ENCODE data around the gene CREB3L2. TPM values are rescaled to one million over a fixed set of nuclear protein-coding genes. Genes with fewer than 3 reads are reported as not detected.
A peak's percentile ranks its signal among the peaks of the same experiment; 100 is the strongest.

CREB3L2 gene
- total RNA-seq, 1 experiment from 2014 or later = 49.8 TPM

DNA sequence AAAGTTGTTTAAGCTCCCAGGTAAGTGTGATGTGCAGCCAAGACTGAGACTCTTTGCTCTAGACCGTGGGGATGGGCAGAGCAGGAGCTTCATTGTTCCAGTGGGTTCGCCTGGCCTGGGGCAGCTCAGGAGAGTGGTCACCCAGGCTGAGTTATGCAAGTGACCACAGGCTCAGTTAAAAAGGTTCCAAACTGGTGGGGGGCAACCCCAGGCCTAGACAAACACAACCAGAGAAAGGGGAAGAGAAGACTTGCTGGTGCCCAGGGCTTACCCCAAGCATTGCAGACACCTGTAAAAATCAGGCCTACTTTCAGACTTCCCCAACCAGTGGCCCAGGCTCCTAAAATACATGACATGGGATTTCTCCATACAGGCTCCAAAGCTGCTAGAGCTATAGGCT lies 21.6 kb downstream of the CREB3L2 start:
- ChIA-PET RAD21 (ENCODE audit: low non-redundant PET in 1 of 2, low total read pairs in 2 of 2, uncharacterized antibody in 2 of 2, unreplicated experiment in 2 of 2) (no interaction called here), CTCF (no interaction called here), POLR2A (no interaction called here)
- no TSS peak for BruUV-seq (replicated peaks)
- H3K27me3 ChIP-seq (ENCODE audit: insufficient read depth, low read length) = no peaks in the 10 kb centered on the region
- no peak overlapping the region for H3K9ac ChIP-seq (ENCODE audit: low read length)
- H3K9me2 ChIP-seq (ENCODE audit: insufficient read depth) = no peaks in the 10 kb centered on the region
- TF ChIP-seq ZFX (IDR thresholded peaks at IDR 0.05) = no peak
- ATAC-seq = no peak
- H2AFZ ChIP-seq (ENCODE audit: low read depth, low read length, poor library complexity, severe bottlenecking) = no peak overlapping the region
- peak overlapping the region; percentile 40 for H3K27ac ChIP-seq (ENCODE audit: low read depth, low read length)
- intact Hi-C loops (cut with micrococcal nuclease) = no loop called here
- H3K4me2 ChIP-seq (ENCODE audit: low read length) = peak overlapping the region; percentile 74
- peaks cover 7% of the 10 kb centered on the region for H3K79me2 ChIP-seq (ENCODE audit: insufficient read depth, low read length)
- no peak for DNase-seq (ENCODE audit: low read depth, low spot score)
- peaks cover 40 to 56% of the 10 kb centered on the region in 2 experiments for H3K4me1 ChIP-seq (ENCODE audit: control insufficient read depth in 1 of 2, insufficient read depth in 2 of 2, low read length in 2 of 2)
- H4K20me1 ChIP-seq (ENCODE audit: insufficient read depth) = no peaks in the 10 kb centered on the region
- H3K4me3 ChIP-seq (replicated peaks in 1 of 2; ENCODE audit: low read depth in 1 of 2, low read length in 2 of 2) = no peak overlapping the region
- H3K9me3 ChIP-seq (ENCODE audit: control insufficient read depth in 1 of 2, insufficient read depth in 1 of 2, low read depth in 1 of 2, low read length in 2 of 2) = no peaks in the 10 kb centered on the region
- no peaks in the 10 kb centered on the region for H3K36me3 ChIP-seq (ENCODE audit: control insufficient read depth in 1 of 2, insufficient read depth in 2 of 2, low read length in 2 of 2)

DNA sequence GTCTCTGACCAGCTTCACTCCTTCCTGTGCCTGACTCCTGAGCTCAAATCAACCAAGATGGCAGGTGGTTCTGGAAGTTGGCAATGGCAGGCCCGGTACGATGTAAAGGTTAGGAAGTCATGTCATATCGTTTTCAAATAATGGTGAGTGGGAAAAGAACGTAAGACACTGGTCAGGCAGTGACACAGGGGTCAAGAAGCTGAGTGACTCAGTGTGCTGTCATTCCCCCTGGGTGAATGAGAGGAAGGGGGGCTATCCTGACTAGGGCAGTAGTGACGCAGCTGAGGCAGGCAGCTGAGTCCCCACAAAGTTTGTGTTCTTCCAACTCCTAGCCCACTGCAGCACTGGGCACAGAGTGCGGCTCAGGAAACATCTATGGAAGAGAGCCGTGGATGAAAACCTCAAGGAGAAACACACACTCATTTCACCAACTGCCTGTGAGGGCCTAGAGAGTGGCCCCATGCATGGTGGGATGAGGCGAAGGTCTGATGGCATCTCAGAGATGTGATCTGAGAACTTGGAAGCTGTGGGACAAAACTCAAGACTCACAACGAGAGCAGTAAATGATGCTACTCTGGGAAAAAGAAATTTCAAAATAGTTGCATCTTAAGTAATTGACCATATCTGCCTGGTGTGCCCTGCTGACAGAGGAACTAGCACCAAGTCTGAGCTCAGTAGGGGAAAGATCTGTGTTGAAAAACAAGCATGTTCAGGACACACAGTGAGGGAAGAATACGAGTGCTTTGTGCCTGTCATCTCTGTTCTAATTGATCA lies 23.2 kb downstream of the CREB3L2 start:
- Histone ChIP-seq H3K36me3 (ENCODE audit: control insufficient read depth in 1 of 2, insufficient read depth in 2 of 2, low read length in 2 of 2) (no peaks in the 10 kb centered on the region), H3K9ac (ENCODE audit: low read length) (peak overlapping the region; percentile 43), H3K27ac (ENCODE audit: low read depth, low read length) (peak overlapping the region; percentile 40), H3K9me2 (ENCODE audit: insufficient read depth) (no peaks in the 10 kb centered on the region), H3K79me2 (ENCODE audit: insufficient read depth, low read length) (peaks cover 7% of the 10 kb centered on the region; the same call in 1 of the 2 replicates), H3K4me2 (ENCODE audit: low read length) (peak overlapping the region; percentile 74), H2AFZ (ENCODE audit: low read depth, low read length, poor library complexity, severe bottlenecking) (no peak overlapping the region), H4K20me1 (ENCODE audit: insufficient read depth) (no peaks in the 10 kb centered on the region), H3K4me1 (ENCODE audit: control insufficient read depth in 1 of 2, insufficient read depth in 2 of 2, low read length in 2 of 2) (peaks cover 40 to 56% of the 10 kb centered on the region in 2 experiments), H3K9me3 (ENCODE audit: control insufficient read depth in 1 of 2, insufficient read depth in 1 of 2, low read depth in 1 of 2, low read length in 2 of 2) (no peaks in the 10 kb centered on the region), H3K27me3 (ENCODE audit: insufficient read depth, low read length) (no peaks in the 10 kb centered on the region), H3K4me3 (replicated peaks in 1 of 2; ENCODE audit: low read depth in 1 of 2, low read length in 2 of 2) (peak overlapping the region in 1 of 2 experiments; percentile 26)
- CTCF ChIA-PET = interaction anchor here (1.2 kb wide), 1 partner anchor 30 kb away, joined by 4 read pairs; no protein-coding TSS in a partner anchor
- RAD21 ChIA-PET (ENCODE audit: low non-redundant PET in 1 of 2, low total read pairs in 2 of 2, uncharacterized antibody in 2 of 2, unreplicated experiment in 2 of 2) = no interaction called here
- BruUV-seq (replicated peaks) = no TSS peak
- ATAC-seq (peak; percentile 89), DNase-seq (ENCODE audit: low read depth, low spot score) (peak; percentile 89)
- POLR2A ChIA-PET = no interaction called here
- intact Hi-C loops (cut with micrococcal nuclease) = no loop called here
- TF ChIP-seq, protein P1, sequence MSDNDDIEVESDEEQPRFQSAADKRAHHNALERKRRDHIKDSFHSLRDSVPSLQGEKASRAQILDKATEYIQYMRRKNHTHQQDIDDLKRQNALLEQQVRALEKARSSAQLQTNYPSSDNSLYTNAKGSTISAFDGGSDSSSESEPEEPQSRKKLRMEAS (IDR thresholded peaks at IDR 0.05) = peak; percentile 54
- TF ChIP-seq, protein P2, sequence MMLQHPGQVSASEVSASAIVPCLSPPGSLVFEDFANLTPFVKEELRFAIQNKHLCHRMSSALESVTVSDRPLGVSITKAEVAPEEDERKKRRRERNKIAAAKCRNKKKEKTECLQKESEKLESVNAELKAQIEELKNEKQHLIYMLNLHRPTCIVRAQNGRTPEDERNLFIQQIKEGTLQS (IDR thresholded peaks at IDR 0.05) = no peak; the same call in 1 of the 2 replicates
- TF ChIP-seq, protein P3, sequence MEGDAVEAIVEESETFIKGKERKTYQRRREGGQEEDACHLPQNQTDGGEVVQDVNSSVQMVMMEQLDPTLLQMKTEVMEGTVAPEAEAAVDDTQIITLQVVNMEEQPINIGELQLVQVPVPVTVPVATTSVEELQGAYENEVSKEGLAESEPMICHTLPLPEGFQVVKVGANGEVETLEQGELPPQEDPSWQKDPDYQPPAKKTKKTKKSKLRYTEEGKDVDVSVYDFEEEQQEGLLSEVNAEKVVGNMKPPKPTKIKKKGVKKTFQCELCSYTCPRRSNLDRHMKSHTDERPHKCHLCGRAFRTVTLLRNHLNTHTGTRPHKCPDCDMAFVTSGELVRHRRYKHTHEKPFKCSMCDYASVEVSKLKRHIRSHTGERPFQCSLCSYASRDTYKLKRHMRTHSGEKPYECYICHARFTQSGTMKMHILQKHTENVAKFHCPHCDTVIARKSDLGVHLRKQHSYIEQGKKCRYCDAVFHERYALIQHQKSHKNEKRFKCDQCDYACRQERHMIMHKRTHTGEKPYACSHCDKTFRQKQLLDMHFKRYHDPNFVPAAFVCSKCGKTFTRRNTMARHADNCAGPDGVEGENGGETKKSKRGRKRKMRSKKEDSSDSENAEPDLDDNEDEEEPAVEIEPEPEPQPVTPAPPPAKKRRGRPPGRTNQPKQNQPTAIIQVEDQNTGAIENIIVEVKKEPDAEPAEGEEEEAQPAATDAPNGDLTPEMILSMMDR (IDR thresholded peaks at IDR 0.05 in 2 of 3, conservative IDR thresholded peaks at IDR 0.05 in 1 of 3; ENCODE audit: borderline replicate concordance in 1 of 3, insufficient read depth in 1 of 3, low read depth in 2 of 3, low read length in 2 of 3) = no peak
- TF ChIP-seq CBX3 (IDR thresholded peaks at IDR 0.05; ENCODE audit: low read depth) = peak; percentile 97
- TF ChIP-seq SRF (IDR thresholded peaks at IDR 0.05; ENCODE audit: low read depth) = peak; percentile 66
- peak; percentile 65 for TF ChIP-seq YY1 (IDR thresholded peaks at IDR 0.05; ENCODE audit: extremely low read depth, insufficient replicate concordance, low read depth, low read length)
- TF ChIP-seq RAD21 (IDR thresholded peaks at IDR 0.05; ENCODE audit: low read depth) = peak; percentile 2; the same call in 1 of the 2 replicates
- TF ChIP-seq CEBPB (IDR thresholded peaks at IDR 0.05; ENCODE audit: low read depth) = no peak
- no peak for TF ChIP-seq ZFX (IDR thresholded peaks at IDR 0.05)
- TF ChIP-seq, protein P4, sequence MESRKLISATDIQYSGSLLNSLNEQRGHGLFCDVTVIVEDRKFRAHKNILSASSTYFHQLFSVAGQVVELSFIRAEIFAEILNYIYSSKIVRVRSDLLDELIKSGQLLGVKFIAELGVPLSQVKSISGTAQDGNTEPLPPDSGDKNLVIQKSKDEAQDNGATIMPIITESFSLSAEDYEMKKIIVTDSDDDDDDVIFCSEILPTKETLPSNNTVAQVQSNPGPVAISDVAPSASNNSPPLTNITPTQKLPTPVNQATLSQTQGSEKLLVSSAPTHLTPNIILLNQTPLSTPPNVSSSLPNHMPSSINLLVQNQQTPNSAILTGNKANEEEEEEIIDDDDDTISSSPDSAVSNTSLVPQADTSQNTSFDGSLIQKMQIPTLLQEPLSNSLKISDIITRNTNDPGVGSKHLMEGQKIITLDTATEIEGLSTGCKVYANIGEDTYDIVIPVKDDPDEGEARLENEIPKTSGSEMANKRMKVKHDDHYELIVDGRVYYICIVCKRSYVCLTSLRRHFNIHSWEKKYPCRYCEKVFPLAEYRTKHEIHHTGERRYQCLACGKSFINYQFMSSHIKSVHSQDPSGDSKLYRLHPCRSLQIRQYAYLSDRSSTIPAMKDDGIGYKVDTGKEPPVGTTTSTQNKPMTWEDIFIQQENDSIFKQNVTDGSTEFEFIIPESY (IDR thresholded peaks at IDR 0.05; ENCODE audit: extremely low read depth, insufficient replicate concordance, low read length) = no peak
- no peak for TF ChIP-seq EZH2phosphoT487 (IDR thresholded peaks at IDR 0.05; ENCODE audit: borderline replicate concordance)
- peak; percentile 81; the same call in 1 of the 2 replicates for TF ChIP-seq SIN3A (IDR thresholded peaks at IDR 0.05; ENCODE audit: low read depth)
- no peak for TF ChIP-seq EGR1 (IDR thresholded peaks at IDR 0.05; ENCODE audit: low read depth)
- TF ChIP-seq JUND (IDR thresholded peaks at IDR 0.05) = peak; percentile 97
- TF ChIP-seq POLR2AphosphoS5 (IDR thresholded peaks at IDR 0.05; ENCODE audit: low read depth, low read length) = peak; percentile 40; the same call in 1 of the 2 replicates
- peak; percentile 94 for TF ChIP-seq SP1 (IDR thresholded peaks at IDR 0.05; ENCODE audit: low read depth)

All from HCT116 (cell line).